ENCODE data around the gene FABP7. TPM values are rescaled to one million over a fixed set of nuclear protein-coding genes. Genes with fewer than 3 reads are reported as not detected.
"Not testable (repeated sequence)": the region's sequence is repeated elsewhere in the genome, so short reads cannot be mapped to it uniquely, and the experiment has no call there.

The FABP7 gene
- total RNA-seq, 3 donors from 2014 or later: not detected

DNA sequence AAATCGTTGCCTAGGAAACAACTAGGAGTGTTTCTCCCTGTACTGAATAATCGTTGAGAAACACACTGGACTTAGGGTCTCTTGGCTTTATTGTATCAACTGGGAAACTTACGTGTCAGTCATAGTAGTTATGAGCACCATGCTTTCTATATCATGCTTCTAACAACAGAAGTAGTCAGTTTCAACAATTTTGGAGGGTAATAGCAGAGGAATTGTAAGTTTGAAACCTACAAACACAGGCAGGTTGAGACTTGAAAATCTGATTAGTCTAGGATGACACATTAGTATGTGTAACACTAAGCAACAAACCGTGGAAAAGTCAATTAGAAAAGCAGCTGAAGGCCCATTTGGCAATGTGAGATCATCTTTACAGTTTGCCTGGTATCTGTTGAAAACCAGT lies 43.9 kb upstream of the FABP7 start:
- Histone ChIP-seq H3K9me3 (no peaks in the 10 kb centered on the region), H3K4me1 (ENCODE audit: low read depth) (no peaks in the 10 kb centered on the region), H3K4me3 (no peak overlapping the region), H3K36me3 (ENCODE audit: low read depth) (no peaks in the 10 kb centered on the region)
- DNase-seq (no peak), ATAC-seq (no peak)
- intact Hi-C loops (cut with DNase I, micrococcal nuclease): loop anchor here in 1 of 2 donors (10.0 kb wide), 1 partner anchor 99 kb away; no protein-coding TSS in a partner anchor
- TF ChIP-seq CTCF (IDR thresholded peaks at IDR 0.05): no peak

DNA sequence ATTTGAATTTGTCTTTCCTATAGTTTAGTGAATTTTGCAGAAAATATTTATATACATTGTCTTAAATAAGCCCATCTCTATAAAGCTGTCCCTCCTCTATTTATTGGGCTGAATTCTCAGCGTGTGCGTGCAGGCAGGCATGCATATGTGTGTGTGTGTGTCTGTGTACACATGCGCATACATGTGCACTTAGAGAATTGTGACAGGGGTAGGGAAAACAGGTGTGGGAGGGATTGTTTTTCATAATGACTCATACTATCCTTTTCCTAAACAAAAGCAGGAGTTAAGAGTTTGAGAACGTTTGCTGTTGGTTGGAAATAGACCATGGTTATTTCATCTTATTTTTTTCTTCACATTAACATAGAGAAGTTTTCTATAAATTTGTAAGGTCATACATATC lies 43.4 kb upstream of the FABP7 start:
- Histone ChIP-seq H3K4me3 (no peak overlapping the region), H3K9me3 (no peaks in the 10 kb centered on the region), H3K4me1 (ENCODE audit: low read depth) (no peaks in the 10 kb centered on the region), H3K36me3 (ENCODE audit: low read depth) (no peaks in the 10 kb centered on the region)
- no peak for ATAC-seq
- no peak for TF ChIP-seq CTCF (IDR thresholded peaks at IDR 0.05)
- no peak for DNase-seq
- intact Hi-C loops (cut with DNase I, micrococcal nuclease): loop anchor here in 1 of 2 donors (10.0 kb wide), 1 partner anchor 99 kb away; no protein-coding TSS in a partner anchor

GRCh38 chr6:122736616-122737015 lies 42.9 kb upstream of the FABP7 start:
- intact Hi-C loops (cut with DNase I, micrococcal nuclease): loop anchor here in 1 of 2 donors (10.0 kb wide), 1 partner anchor 98 kb away; no protein-coding TSS in a partner anchor
- ATAC-seq (no peak), DNase-seq (no peak)
- no peak overlapping the region for H3K4me3 ChIP-seq
- H3K36me3 ChIP-seq (ENCODE audit: low read depth): no peaks in the 10 kb centered on the region
- H3K9me3 ChIP-seq: no peaks in the 10 kb centered on the region
- no peaks in the 10 kb centered on the region for H3K4me1 ChIP-seq (ENCODE audit: low read depth)
- no peak for TF ChIP-seq CTCF (IDR thresholded peaks at IDR 0.05)

DNA sequence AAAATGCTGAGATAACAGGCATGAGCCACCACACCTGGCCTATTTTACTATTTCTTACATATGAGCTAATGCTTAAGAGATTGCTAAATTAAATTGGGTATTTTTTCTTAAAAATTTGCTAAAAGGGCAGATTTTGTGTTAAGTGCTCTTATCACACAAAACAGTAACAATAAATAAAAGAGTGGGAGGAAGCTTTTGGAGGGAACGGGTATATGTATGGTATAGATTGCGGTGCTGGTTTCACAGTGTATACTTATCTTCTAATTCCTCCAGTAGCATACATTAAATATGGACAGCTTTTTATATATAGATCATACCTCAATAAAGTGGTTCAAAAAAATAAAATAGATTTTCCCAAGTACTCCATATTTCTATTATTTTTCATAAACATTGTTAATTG lies 39.4 kb upstream of the FABP7 start:
- intact Hi-C loops (cut with DNase I, micrococcal nuclease): no loop called here

GRCh38 chr6:122740936-122741335 lies 38.6 kb upstream of the FABP7 start:
- intact Hi-C loops (cut with DNase I, micrococcal nuclease): no loop called here
- H3K4me3 ChIP-seq: no peak overlapping the region
- H3K36me3 ChIP-seq (ENCODE audit: low read depth): no peaks in the 10 kb centered on the region
- no peak for ATAC-seq
- no peak for DNase-seq
- no peak for TF ChIP-seq CTCF (IDR thresholded peaks at IDR 0.05)
- no peaks in the 10 kb centered on the region for H3K4me1 ChIP-seq (ENCODE audit: low read depth)
- H3K9me3 ChIP-seq: no peaks in the 10 kb centered on the region

More for the DNA sequence above, 39.4 kb upstream of the FABP7 start:
- Histone ChIP-seq H3K36me3 (ENCODE audit: low read depth) (no peaks in the 10 kb centered on the region), H3K4me3 (no peak overlapping the region), H3K9me3 (no peaks in the 10 kb centered on the region), H3K4me1 (ENCODE audit: low read depth) (no peaks in the 10 kb centered on the region)
- ATAC-seq (no peak), DNase-seq (no peak)
- no peak for TF ChIP-seq CTCF (IDR thresholded peaks at IDR 0.05)

GRCh38 chr6:122744247-122744646 lies 35.3 kb upstream of the FABP7 start:
- ATAC-seq; H3K4me3 ChIP-seq; intact Hi-C loops (cut with DNase I, micrococcal nuclease): not testable (repeated sequence)

GRCh38 chr6:122744856-122745255 lies 34.7 kb upstream of the FABP7 start:
- H3K9me3 ChIP-seq; DNase-seq; ATAC-seq; H3K4me1 ChIP-seq (ENCODE audit: low read depth); H3K4me3 ChIP-seq; intact Hi-C loops (cut with DNase I, micrococcal nuclease); H3K36me3 ChIP-seq (ENCODE audit: low read depth): not testable (repeated sequence)

More at GRCh38 chr6:122744247-122744646, 35.3 kb upstream of the FABP7 start:
- H3K4me1 ChIP-seq (ENCODE audit: low read depth); DNase-seq; H3K36me3 ChIP-seq (ENCODE audit: low read depth); H3K9me3 ChIP-seq: not testable (repeated sequence)

Data from mucosa of descending colon (tissue), 3 donors.